Neural crest cell (in vitro differentiated cells): ENCODE results near the gene MCC. TPM values are rescaled to one million over a fixed set of nuclear protein-coding genes. Genes with fewer than 3 reads are reported as not detected.

Experiments
- DNase-seq: peaks from one replicate; pipeline ENCODE4 v3.0.0; 2021; ENCODE audit warnings: low read depth, mixed read lengths, low spot score
- H3K27ac Mint-ChIP-seq: one replicate; pipeline ENCODE4 v1.8.0; 2021; ENCODE audit warnings: mild to moderate bottlenecking, mixed read lengths; ENCODE audit not compliant: unreplicated experiment
- H3K27me3 Mint-ChIP-seq: 2 replicates; pipeline ENCODE4 v1.8.0; 2021; ENCODE audit warnings: low read depth, mild to moderate bottlenecking, mixed read lengths
- H3K36me3 Mint-ChIP-seq: 2 replicates; pipeline ENCODE4 v1.8.0; 2021; ENCODE audit warnings: low read depth, mild to moderate bottlenecking, mixed read lengths
- H3K4me1 Mint-ChIP-seq: 2 replicates; pipeline ENCODE4 v1.8.0; 2021; ENCODE audit warnings: mixed read lengths
- H3K4me3 Mint-ChIP-seq: one replicate; pipeline ENCODE4 v1.8.0; 2021; ENCODE audit warnings: mild to moderate bottlenecking, mixed read lengths
- H3K9me3 Mint-ChIP-seq: 2 replicates; pipeline ENCODE4 v1.8.0; 2021; ENCODE audit warnings: mixed read lengths
- CTCF ChIP-seq: fragments of 200-600 bp; sonication (generic); conservative IDR thresholded peaks from 2 replicates; pipeline ENCODE4 v1.5.0; 2021; ENCODE audit warnings: antibody characterized with exemption, mild to moderate bottlenecking
- total RNA-seq: library from RNA; stranded (reverse); gene quantifications from 2 replicates; pipeline ENCODE4 v1.2.1, GENCODE V29; 2021

MCC gene
- total RNA-seq, 1 donor from 2014 or later, result 10.8 TPM

- no peak overlapping the region for H3K27ac Mint-ChIP-seq
- no peaks in the 10 kb centered on the region for H3K4me1 Mint-ChIP-seq
- no peaks in the 10 kb centered on the region for H3K27me3 Mint-ChIP-seq
- TF ChIP-seq CTCF, result no peak
- DNase-seq, result no peak
- H3K36me3 Mint-ChIP-seq, result peaks cover 7% of the 10 kb centered on the region
- H3K4me3 Mint-ChIP-seq, result no peak overlapping the region
- H3K9me3 Mint-ChIP-seq, result peaks cover 13% of the 10 kb centered on the region
Measured at GRCh38 chr5:113124914-113125313, 363.3 kb downstream of the MCC start.

- no peak for DNase-seq
- Mint-ChIP-seq H3K27me3 (no peaks in the 10 kb centered on the region), H3K36me3 (peaks cover 7% of the 10 kb centered on the region), H3K4me3 (no peak overlapping the region), H3K27ac (no peak overlapping the region), H3K9me3 (peaks cover 10% of the 10 kb centered on the region), H3K4me1 (peaks cover 4% of the 10 kb centered on the region)
- TF ChIP-seq CTCF, result no peak
Measured at GRCh38 chr5:113124265-113124664, 364.0 kb downstream of the MCC start.

- peak; percentile 45 for TF ChIP-seq CTCF
- Mint-ChIP-seq H3K36me3 (peaks cover 3% of the 10 kb centered on the region), H3K9me3 (peaks cover 5% of the 10 kb centered on the region), H3K4me1 (peaks cover 9% of the 10 kb centered on the region), H3K27me3 (no peaks in the 10 kb centered on the region), H3K27ac (no peak overlapping the region), H3K4me3 (no peak overlapping the region)
- no peak for DNase-seq
Measured at GRCh38 chr5:113123618-113124017, 364.6 kb downstream of the MCC start.

GRCh38 chr5:113122053-113122452 is 366.2 kb downstream of the MCC start:
- Mint-ChIP-seq H3K4me1 (peaks cover 9% of the 10 kb centered on the region), H3K9me3 (peaks cover 3% of the 10 kb centered on the region), H3K27me3 (no peaks in the 10 kb centered on the region), H3K4me3 (no peak overlapping the region), H3K36me3 (no peaks in the 10 kb centered on the region), H3K27ac (no peak overlapping the region)
- TF ChIP-seq CTCF, result no peak
- no peak for DNase-seq

- no peak overlapping the region for H3K4me3 Mint-ChIP-seq
- peaks cover 4% of the 10 kb centered on the region for H3K36me3 Mint-ChIP-seq
- TF ChIP-seq CTCF, result no peak
- no peaks in the 10 kb centered on the region for H3K27me3 Mint-ChIP-seq
- H3K4me1 Mint-ChIP-seq, result peaks cover 9% of the 10 kb centered on the region
- no peaks in the 10 kb centered on the region for H3K9me3 Mint-ChIP-seq
- no peak for DNase-seq
- H3K27ac Mint-ChIP-seq, result no peak overlapping the region
Measured at GRCh38 chr5:113119246-113119924, 368.9 kb downstream of the MCC start.
